ENCODE measurements around the gene SYVN1. TPM values are rescaled to one million over a fixed set of nuclear protein-coding genes. Genes with fewer than 3 reads are reported as not detected.

The SYVN1 gene
- total and polyA plus RNA-seq, 10 of the 15 experiments (the other 5 are each of a cell fraction or from before 2014, with no cell fraction given) = 0.79 to 63.6 (median 20.1) TPM

GRCh38 chr11:65087827-65088226, 46.5 kb downstream of the SYVN1 start:
- DNase-seq (ENCODE audit: low read depth, low spot score) = no peak
- no peak overlapping the region for H3K9ac ChIP-seq (ENCODE audit: control insufficient read depth, insufficient read depth, low read length)

More at GRCh38 chr11:65087827-65088226, 46.5 kb downstream of the SYVN1 start:
- ChIA-PET CTCF (interaction anchor here (0.6 kb wide), 1 partner anchor 59 kb away, joined by 3 read pairs; no protein-coding TSS in a partner anchor), POLR2A (no interaction called here), SMC1A (ENCODE audit: uncharacterized antibody, unreplicated experiment) (no interaction called here), RAD21 (ENCODE audit: unreplicated experiment) (no interaction called here)
- H3K79me2 ChIP-seq (ENCODE audit: control insufficient read depth, insufficient read depth, low read length) = peaks cover 21% of the 10 kb centered on the region
- H3K36me3 ChIP-seq (ENCODE audit: control insufficient read depth in 2 of 2, insufficient read depth in 2 of 2, low read length in 1 of 2) = peaks cover 5 to 11% of the 10 kb centered on the region in 2 experiments
- whole genome bisulfite sequencing (ENCODE audit: insufficient coverage, insufficient replicate concordance, low lambda C conversion rate, missing lambda C conversion rate) = 95% methylated on average over 15 of the region's 15 CpGs
- H3K4me1 ChIP-seq (ENCODE audit: control insufficient read depth, insufficient read depth, low read length) = peaks cover 6% of the 10 kb centered on the region
- no peak for TF ChIP-seq BCL3 (IDR thresholded peaks at IDR 0.05; ENCODE audit: borderline replicate concordance, insufficient read depth, low read depth, low read length, poor library complexity, severe bottlenecking)
- no peak for TF ChIP-seq E4F1 (IDR thresholded peaks at IDR 0.05; ENCODE audit: borderline replicate concordance, partially characterized antibody)
- TF ChIP-seq KLF5 (IDR thresholded peaks at IDR 0.05; ENCODE audit: partially characterized antibody) = no peak
- TF ChIP-seq IRF5 (IDR thresholded peaks at IDR 0.05; ENCODE audit: borderline replicate concordance) = no peak
- TF ChIP-seq CBFB (IDR thresholded peaks at IDR 0.05; ENCODE audit: low read depth) = no peak
- TF ChIP-seq RUNX3 (IDR thresholded peaks at IDR 0.05; ENCODE audit: low read length) = no peak
- TF ChIP-seq SIN3A (IDR thresholded peaks at IDR 0.05; ENCODE audit: low read depth, low read length) = no peak
- H3K4me2 ChIP-seq (ENCODE audit: control insufficient read depth, insufficient read depth) = no peak overlapping the region
- BruUV-seq (replicated peaks) = no TSS peak
- H3K9me3 ChIP-seq (replicated peaks; ENCODE audit: control insufficient read depth, insufficient read depth, low read length) = no peaks in the 10 kb centered on the region
- H3K4me3 ChIP-seq = no peak overlapping the region
- FAIRE-seq (no peak), ATAC-seq (no peak)
- H3K27ac ChIP-seq (ENCODE audit: control insufficient read depth, insufficient read depth) = no peak overlapping the region
- H3K27me3 ChIP-seq (replicated peaks in 1 of 2; ENCODE audit: control insufficient read depth in 2 of 2, insufficient read depth in 2 of 2, low read length in 1 of 2) = no peaks in the 10 kb centered on the region
- intact Hi-C loops (cut with micrococcal nuclease; ENCODE audit: unreplicated experiment) (no loop called here), in situ Hi-C loops (cut with MboI) (no loop called here)
- H4K20me1 ChIP-seq (ENCODE audit: control insufficient read depth, insufficient read depth) = no peaks in the 10 kb centered on the region
- H2AFZ ChIP-seq (ENCODE audit: control insufficient read depth, low read depth, low read length) = no peak overlapping the region
